Stimulated activated CD4-positive, alpha-beta T cell treated with anti-CD3 and anti-CD28 coated beads, Interleukin-12 subunit alpha, Interleukin-12 subunit beta, amount 100 ng/mL, for 4 hours (primary cell): ENCODE measurements around the gene AKT3.
"Not testable (repeated sequence)": the region's sequence is repeated elsewhere in the genome, so short reads cannot be mapped to it uniquely, and the experiment has no call there.

Experiments used
- DNase-seq: peaks from one replicate; pipeline ENCODE4 v3.0.0-alpha.2; 2020

Gene AKT3

DNA sequence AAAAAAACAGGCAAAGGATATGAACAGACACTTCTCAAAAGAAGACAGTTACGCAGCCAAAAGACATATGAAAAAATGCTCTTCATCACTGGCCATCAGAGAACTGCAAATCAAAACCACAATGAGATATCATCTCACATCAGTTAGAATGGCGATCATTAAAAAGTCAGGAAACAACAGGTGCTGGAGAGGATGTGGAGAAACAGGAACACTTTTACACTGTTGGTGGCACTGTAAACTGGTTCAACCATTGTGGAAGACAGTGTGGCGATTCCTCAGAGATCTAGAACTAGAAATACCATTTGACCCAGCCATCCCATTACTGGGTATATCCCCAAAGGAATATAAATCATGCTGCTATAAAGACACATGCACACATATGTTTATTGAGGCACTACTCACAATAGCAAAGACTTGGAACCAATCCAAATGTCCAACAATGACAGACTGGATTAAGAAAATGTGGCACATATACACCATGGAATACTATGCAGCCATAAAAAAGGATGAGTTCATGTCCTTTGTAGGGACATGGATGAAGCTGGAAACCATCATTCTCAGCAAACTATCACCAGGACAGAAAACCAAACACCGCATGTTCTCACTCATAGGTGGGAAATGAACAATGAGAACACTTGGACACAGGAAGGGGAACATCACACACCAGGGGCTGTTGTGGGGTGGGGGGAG lies 77.5 kb downstream of the AKT3 start:
- not testable (repeated sequence) for DNase-seq

DNA sequence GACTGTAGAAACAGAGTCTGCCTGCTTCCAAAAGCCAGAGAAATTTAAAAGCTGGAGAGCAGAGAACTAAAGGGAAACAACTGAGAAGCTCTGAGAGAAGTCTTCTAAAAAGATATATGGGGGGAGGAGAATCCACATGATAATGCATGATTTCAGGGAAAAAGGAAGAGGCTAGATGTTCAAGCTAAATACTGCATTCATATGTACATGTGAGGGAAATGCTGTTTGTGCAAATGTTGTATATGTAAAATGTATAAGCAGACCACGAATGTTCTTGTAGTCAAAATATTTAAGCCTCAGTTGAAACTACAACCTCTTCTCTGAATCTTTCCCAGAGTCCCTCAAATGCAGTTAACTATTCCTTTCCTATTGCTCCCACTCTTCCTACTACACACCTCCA lies 79.2 kb downstream of the AKT3 start:
- DNase-seq: no peak

DNA sequence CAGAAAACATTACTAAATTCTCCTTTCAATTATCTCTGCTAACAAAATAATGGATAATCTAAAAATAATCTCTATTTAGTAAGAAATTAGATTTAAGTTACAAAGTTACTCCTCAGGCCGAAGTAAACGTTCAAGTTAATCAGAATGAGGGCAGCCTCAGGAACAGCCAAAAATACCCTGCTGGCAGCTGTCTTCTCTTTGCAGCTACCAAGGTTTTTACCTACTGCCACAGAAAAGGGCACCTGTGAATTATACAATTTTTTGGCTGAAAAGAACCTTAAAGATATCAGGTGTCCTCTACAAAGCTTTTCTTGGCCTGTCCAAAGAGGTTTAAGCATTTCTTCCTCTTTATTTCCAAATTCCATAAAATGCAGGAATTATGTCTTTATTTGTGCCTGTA lies 84.4 kb downstream of the AKT3 start:
- no peak for DNase-seq

DNA sequence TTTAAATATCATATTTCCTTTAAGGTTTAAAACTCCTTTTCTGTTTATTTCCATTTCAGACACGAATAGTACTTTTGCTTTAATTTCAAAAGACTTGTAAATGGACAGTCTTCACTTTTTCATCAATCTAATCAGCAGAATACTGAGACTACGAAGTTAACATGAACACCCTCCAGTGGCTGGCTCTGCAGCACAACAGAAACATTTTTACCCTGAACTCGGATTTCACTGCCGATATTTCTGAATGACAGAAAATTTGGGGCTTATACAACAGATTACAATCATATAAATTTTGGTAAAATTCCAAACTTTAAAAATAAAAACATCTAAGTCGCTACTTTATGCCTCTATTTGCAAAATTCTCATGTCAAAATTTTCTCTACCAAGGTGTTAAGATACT lies 86.2 kb downstream of the AKT3 start:
- no peak for DNase-seq

DNA sequence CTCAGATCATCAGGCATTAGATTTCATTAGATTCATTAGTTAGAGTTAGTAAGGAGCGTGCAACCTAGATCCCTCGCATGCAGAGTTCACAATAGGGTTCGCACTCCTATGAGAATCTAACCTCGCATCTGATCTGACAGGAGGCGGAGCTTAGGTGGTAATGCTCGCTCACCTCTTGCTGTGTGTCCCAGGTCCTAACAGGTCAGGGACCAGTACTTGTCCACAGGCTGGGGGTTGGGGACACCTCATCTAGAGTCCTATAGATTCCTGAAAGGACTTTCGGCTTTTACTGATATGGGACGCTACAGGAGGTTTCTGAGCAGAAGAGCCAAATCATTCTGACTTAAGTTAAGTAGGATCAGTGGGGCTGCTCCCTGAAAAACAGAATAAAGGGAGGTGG lies 91.4 kb downstream of the AKT3 start:
- DNase-seq: no peak

DNA sequence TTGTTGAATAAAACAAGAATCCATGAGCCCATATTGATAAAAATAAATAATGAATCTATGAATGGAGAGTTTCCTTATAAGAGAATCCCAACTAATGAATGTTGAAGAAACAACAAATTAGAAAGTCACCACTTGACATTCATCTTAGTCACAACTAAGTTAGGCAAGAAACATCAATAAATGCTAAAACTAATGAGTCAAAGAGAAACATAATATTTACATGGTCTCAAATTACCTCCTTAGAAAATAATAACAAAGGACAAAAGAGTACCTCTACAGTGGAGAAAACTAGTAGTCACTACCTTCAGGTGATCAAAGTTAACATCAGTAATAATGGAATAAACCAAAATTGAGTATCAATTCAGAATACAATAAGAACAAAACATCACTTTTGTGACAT lies 93.5 kb downstream of the AKT3 start:
- DNase-seq: no peak

DNA sequence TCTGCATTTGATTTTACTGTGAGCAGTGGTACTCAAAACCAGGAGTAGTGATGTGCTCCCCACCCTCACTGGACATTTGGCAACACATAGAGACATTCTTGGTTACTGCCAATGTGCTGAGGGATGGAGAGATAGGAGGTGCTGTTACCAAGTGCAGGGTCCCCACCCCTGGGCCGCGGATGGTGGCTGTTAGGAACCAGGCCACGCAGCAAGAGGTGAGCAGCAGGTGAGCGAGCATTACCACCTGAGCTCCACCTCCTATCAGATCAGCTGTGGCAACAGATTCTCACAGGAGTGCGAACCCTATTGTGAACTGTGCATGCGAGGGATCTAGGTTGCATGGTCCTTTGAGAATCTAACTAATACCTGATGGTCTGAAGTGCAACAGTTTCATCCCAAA lies 95.7 kb downstream of the AKT3 start:
- no peak for DNase-seq

DNA sequence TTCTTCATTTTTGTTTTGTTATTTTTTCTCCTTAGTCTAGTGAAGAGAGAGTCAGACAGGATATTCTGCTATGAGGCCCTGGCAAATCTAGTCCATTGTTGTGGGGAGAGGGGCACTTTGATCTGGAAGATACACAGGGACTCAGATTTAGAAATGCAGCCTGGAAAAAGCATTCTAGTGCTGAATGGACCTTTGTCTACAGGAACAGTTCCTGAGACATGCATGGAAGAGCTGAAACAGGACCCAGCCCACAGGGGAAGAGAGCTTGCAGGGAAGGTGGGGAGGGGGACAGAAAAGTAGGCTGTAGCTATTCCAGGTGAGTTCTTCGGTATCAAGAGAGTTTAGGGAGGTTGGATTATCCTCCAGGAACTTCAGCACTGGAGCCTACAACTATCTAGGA lies 98.5 kb downstream of the AKT3 start:
- no peak for DNase-seq

DNA sequence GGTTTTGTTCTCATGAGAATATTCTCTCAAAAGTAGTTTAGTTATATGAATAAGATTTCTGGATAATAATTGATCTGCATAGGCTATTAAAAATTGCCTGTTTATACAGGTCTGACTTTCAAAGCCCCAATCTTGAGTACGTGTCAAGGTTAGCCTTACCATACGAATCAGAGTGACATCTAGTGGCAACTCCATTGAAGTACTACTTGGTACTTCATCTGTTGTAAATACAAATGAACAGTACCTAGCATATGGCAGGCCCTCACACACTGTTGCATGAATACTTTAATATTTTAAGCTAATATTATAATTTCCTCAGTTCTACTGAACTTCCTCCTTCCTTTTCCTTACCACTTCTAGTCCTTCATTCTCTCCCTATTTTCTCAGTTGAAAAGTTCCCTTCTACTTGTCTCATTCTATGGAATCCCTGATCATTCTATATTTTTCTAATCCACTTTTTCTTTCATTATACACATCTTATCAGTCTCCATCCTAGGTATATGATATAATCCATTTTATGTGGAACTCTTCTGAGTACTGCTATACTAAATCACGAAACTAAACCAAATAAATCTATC lies 101.2 kb downstream of the AKT3 start:
- no peak for DNase-seq

DNA sequence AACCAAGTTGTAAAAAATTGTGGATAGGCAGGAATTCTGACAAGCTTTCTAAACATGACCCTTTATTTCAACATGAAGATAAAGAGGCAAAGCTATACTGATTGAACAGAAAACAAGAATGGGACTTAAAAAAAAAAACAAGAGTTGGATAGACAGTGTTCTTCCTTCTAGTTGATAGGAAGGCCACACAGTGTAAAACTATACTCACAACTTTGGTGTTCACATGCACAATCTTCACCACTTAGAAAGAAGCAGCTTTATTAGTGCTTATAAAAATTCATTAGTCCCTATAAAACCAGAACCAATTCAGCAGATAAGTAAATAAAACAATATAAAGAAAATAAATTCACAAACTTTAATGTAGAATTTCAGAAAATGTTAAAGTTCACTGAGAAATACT lies 101.8 kb downstream of the AKT3 start:
- no peak for DNase-seq

DNA sequence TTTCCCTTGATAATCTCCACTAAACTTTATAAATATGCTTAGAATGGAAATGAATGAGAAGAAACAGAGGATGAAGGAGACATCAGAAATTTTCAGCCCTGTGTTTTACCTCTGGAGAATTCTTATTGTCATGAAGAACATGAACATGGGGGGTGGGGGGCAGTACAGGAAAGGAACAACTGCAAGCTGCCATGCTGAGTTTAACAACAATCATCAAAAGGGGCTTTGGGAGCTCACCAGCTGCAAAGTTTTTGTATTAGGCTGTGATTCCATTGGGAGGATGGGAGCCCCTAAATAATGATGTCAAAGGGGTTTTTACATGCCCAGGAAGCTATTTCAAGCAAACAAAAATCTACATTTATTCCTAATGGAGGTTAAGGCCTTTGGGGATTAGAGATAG lies 103.3 kb downstream of the AKT3 start:
- no peak for DNase-seq

DNA sequence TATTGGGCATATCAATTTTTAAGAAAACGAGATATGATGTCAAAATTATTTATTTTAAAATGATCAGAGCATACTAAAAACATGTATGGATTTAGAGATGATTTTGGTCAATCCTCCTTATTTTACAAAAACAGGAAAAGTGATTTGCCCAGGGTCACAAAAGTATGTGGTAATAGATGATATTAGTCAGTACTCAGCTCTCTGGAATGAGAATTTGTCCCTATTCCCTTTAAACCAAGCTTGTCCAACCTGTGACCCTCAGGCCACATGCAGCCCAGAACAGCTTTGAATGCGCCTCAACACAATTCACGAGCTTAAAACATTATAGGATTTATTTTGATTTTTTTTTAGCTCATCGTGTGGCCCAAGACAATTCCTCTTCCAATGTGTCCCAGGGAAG lies 104.7 kb downstream of the AKT3 start:
- DNase-seq: no peak

DNA sequence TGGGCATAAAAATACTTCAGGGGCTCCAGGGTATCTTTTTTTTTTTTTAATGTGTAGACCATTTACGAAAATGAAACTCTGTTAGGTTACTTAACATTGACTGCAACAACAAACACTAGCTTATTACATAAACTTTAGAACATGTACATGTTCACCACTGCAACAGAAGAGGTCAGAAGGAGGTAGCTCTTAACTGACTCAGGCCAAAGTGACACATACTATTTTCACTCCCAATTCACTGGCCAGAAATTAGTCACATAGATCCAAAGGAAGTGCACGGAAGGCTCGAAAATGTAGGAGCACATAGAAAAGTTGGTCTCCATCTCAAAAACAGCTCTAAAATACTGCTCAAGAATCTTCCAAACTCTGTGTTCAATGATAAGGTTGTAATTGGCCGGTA lies 107.2 kb downstream of the AKT3 start:
- DNase-seq: no peak

DNA sequence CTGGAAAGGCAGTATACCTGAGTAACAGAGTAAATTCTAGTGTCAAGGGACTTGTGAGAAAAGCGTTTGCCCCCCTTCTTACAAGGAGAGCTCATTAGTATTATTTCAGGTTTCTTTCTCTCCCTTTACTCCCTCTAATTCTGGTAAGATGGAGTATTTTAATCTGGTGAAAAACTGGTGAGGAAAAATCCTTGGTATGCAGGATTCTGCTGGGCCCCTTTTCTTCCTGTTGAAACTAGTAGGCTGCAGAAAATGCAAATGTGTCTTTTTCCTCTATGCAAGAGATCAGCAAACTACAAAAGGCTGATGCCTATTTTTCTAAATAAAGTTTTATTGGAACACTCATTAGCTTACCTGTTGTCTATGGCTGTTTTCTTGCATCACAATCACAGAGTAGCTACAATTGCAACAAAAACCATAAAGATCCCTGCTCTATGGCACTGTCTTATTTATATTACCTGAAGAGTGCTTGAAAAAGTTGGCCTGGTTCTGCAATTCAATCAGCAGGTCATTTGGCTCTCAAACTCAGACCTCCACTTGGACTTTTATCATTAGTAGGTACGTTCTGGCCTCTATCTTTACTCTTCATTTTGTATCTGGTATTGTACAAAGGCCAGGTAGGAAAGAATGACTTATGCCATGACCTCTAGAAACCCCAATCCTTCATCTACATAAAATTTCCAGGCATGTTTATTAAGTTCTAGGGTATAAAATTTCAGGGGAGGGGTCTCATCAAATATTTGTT lies 109.6 kb downstream of the AKT3 start:
- DNase-seq: no peak

DNA sequence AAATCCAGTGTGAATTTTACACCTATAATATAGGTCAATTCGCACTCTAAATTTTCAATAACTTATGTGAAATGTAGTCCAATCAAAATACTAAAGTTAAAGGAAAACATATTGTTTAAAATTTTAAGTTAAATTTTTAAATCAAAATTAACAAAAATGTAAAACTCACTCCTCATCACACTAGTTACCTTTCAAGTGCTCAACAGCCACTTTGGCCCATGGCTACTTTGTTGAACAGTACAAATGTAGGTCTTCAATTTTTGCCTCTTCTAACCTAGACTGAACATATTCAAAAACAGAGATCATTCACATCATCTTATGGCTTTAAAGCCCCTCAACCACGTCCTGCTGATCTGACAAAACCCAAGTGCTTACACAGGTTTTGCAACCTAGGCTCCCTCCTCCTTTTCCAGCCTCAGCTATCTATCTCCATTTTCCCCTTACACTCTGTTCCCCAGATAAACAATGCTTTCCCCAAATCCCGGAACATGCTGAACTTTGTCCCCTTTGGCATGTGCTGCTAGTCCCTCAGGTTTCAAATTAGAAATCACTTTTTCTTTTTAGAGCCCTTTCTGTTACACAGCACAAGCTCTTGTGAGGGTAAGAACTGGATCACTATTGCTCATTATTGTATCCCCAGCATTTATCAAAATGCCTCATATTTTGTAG lies 110.6 kb downstream of the AKT3 start:
- DNase-seq: no peak

DNA sequence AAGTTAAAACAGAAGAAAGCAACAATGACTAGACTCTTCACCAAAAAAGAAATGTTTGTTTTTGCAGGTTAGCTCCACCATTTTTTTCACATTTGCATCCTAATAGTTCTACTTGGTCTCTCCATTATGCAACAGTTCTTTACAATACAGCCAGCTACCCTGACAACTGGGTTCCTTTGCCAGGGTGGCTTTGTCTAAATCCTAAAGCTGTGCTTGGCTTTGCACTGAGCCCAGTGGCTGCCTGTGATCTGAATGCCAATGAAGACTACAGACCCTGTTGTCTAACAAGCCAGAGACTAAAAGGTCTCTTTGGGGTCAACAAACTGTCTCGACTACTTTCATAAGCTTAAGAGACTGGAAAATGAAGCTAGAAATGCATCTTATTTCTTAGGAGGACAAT lies 112.0 kb downstream of the AKT3 start:
- DNase-seq: no peak

DNA sequence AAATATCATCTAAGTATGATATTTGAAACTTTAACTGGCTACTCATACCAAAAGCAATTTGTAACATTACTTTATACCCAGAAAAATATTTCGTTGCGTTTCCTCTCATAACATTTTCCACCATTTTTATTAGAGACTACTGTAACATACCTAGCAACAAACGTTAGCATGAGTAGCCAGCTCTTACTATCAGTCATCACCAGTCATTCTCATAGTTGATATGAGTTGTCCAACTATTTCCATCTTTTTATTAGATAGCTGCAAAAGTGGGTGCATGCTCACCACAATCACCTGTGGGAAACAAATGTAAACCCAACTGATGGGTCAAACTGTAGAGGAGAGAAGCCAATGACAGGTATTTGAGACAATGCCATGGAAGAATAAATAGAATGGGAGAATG lies 114.6 kb downstream of the AKT3 start:
- no peak for DNase-seq

DNA sequence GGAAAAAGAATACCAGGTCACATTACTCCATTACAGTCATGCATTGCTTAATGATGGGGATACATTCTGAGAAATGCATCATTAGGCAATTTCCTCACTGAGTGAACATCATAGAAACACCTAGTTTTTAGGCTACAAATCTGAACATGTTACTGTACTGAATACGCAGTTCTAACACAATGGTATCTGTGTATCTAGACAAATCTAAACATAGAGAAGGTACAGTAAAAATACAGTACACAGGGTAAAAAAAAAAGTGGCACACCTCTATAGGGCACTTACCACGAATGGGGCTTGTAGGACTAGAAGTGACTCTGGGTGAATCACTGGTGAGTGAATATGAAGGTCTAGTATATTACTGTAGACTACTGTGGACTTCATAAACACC lies 115.7 kb downstream of the AKT3 start:
- no peak for DNase-seq

DNA sequence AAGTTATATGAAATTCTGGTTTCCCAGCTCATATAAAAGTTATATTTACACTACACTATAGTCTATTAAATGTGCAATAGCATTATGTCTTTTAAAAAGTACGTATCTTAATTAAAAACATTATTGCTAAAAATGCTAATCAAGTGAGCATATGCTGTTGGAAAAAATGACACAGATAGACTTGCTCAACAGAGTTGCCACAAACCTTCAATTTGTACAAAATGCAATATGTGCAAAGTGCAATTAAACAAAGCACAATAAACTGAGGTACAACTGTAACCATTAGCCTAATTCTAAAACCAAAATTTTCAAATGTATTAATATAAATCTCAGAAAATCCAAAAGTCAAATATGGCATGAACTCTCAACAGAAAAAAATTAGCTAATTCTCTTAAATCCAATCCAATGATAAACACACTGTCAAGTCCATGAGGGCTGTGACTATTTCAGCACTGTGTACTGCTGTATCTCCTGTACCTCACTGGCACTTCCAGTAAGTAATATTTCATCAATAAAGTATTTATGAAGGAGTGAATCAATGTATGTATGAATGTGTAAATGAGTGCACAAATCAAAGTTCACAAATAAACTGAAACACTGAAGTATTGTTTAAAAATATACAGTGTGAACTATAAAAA lies 116.3 kb downstream of the AKT3 start:
- DNase-seq: no peak

DNA sequence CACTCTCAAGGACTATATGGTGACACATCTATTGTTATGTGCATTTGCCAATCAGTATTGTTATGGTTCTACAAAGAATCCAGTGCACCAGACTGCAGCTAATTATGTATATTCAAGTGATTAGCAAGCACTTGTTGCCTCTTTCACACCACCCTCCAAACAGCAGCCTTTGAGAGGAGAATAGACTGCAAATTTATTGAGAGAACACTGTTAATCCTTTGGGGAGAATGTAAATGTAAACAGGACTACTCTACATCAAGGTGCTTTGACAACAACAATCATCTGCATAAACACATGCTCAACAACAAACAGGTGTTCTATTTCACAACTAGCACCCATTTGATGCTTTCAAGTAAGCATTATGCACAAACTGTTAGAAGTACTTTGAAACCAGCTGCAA lies 117.4 kb downstream of the AKT3 start:
- DNase-seq: no peak

DNA sequence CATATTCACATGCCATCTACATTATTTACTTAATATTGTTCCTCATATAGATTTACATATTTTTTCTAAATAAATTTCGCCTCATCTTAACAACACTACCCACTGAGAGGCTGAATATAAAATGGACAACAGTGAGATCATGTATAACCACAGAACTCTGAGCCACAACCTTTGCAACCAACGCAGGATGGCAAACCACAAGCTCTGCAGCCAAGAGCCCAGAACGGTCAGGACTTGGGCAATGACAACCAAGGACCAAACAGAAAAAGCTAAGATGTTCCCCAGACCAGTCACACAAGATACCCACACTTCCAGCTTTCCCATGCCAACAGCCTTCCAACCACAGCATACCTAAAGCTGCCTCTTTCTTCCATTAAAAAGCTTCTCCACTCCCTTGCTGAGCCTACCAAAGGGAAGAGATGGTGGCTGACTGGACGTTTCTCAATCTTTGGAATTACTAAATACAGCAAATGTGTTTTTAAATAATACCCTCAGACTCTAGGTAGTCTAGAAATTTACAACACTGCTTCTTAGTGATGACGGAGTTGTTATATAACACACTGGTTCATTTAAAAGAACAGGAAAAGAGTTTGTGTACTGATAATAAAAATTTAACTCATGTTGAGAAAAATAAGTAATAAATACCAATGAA lies 117.9 kb downstream of the AKT3 start:
- DNase-seq: no peak

DNA sequence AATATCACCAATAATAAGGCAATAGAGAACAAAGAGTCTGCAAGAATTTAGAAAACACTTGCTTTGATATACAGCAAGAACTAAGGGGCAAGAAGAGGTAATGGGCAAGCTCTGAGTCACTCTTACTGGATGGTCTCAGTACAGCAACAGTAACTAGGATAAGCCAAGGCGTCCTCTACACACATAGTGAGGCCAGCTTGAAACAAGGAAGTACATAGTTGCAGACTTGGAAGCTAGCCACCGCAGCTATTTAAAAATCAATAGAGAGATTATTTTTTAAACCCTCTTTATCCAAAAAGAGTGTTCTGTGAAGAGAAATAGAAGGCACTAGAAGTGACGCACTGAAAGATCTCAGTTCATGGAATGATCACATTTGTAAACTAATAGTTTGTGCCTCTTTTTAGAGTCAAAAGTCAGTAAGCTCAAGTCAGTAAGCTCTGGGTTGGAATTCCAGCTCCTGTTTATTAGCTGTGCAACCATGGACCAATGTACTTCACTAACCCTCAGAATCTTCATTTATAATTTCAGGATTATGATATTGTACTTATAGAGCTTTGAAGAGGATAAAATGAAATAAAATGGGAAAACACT lies 118.6 kb downstream of the AKT3 start:
- no peak for DNase-seq
